ENCODE data around the gene PLEKHA1.

Gene PLEKHA1

DNA sequence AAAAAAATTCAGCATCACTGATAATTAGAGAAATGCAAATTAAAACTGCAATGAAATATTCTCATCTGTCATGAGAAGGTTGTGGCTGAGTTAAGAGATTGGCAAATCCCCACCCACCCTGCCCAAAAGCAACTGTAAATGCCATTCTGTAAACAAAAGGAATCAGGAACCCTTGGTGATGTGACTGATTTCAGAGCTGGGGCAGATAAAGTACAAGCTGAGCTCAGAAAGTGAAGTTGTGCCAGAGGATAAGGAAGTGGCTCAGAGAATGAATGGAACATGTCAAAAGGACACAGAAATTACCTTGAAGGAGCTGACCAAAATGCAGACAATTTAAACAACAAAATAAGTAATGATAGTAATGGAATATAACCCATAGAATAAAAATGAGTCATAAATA is 47.2 kb downstream of the PLEKHA1 start:
- Mint-ChIP-seq H3K4me1 (peaks cover 7% of the 10 kb centered on the region), H3K27me3 (ENCODE audit: low read depth, poor library complexity) (peaks cover 3% of the 10 kb centered on the region), H3K9me3 (no peaks in the 10 kb centered on the region), H3K27ac (no peak overlapping the region), H3K4me3 (no peak overlapping the region), H3K36me3 (ENCODE audit: low read depth) (peaks cover 22% of the 10 kb centered on the region)
- TF ChIP-seq, protein P1, sequence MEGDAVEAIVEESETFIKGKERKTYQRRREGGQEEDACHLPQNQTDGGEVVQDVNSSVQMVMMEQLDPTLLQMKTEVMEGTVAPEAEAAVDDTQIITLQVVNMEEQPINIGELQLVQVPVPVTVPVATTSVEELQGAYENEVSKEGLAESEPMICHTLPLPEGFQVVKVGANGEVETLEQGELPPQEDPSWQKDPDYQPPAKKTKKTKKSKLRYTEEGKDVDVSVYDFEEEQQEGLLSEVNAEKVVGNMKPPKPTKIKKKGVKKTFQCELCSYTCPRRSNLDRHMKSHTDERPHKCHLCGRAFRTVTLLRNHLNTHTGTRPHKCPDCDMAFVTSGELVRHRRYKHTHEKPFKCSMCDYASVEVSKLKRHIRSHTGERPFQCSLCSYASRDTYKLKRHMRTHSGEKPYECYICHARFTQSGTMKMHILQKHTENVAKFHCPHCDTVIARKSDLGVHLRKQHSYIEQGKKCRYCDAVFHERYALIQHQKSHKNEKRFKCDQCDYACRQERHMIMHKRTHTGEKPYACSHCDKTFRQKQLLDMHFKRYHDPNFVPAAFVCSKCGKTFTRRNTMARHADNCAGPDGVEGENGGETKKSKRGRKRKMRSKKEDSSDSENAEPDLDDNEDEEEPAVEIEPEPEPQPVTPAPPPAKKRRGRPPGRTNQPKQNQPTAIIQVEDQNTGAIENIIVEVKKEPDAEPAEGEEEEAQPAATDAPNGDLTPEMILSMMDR (IDR thresholded peaks at IDR 0.05), result no peak
- no peak for DNase-seq

- H3K36me3 Mint-ChIP-seq (ENCODE audit: low read depth), result peaks cover 17% of the 10 kb centered on the region
- no peak overlapping the region for H3K27ac Mint-ChIP-seq
- H3K4me3 Mint-ChIP-seq, result no peak overlapping the region
- peaks cover 14% of the 10 kb centered on the region for H3K4me1 Mint-ChIP-seq
- no peak for DNase-seq
- TF ChIP-seq, protein P1 (IDR thresholded peaks at IDR 0.05), result no peak
- no peaks in the 10 kb centered on the region for H3K9me3 Mint-ChIP-seq
- peaks cover 3% of the 10 kb centered on the region for H3K27me3 Mint-ChIP-seq (ENCODE audit: low read depth, poor library complexity)
Measured at GRCh38 chr10:122422266-122422989, 47.9 kb downstream of the PLEKHA1 start.

DNA sequence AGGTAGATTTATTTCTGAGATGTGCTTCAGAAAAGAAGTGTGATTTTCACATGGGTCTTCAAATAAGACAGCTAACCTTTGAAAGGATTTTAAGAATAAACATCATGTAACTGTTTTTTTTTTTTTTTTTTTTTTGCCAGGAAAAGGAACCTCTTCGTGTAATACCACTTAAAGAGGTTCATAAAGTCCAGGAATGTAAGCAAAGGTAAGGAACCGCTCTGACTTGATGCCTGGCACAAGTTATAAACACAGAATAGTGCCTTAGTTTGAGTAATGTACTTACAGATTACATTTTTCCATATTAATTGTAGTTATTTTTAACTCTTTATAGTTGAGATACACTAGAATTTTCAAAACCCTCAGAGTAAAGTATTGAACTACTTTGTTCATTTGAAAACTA is 49.6 kb downstream of the PLEKHA1 start:
- Mint-ChIP-seq H3K27me3 (ENCODE audit: low read depth, poor library complexity) (peaks cover 3% of the 10 kb centered on the region), H3K27ac (no peak overlapping the region), H3K4me1 (peaks cover 24% of the 10 kb centered on the region), H3K4me3 (no peak overlapping the region), H3K36me3 (ENCODE audit: low read depth) (peaks cover 13% of the 10 kb centered on the region), H3K9me3 (no peaks in the 10 kb centered on the region)
- DNase-seq, result no peak
- TF ChIP-seq, protein P1 (IDR thresholded peaks at IDR 0.05), result no peak

- Mint-ChIP-seq H3K27ac (peak overlapping the region; percentile 36), H3K9me3 (no peaks in the 10 kb centered on the region), H3K4me3 (peak overlapping the region; percentile 12), H3K27me3 (ENCODE audit: low read depth, poor library complexity) (peaks cover 4% of the 10 kb centered on the region), H3K36me3 (ENCODE audit: low read depth) (peaks cover 9% of the 10 kb centered on the region), H3K4me1 (peaks cover 32% of the 10 kb centered on the region)
- DNase-seq, result peak; percentile 15
- TF ChIP-seq, protein P1 (IDR thresholded peaks at IDR 0.05), result no peak
Measured at GRCh38 chr10:122426829-122427228, 52.3 kb downstream of the PLEKHA1 start.

DNA sequence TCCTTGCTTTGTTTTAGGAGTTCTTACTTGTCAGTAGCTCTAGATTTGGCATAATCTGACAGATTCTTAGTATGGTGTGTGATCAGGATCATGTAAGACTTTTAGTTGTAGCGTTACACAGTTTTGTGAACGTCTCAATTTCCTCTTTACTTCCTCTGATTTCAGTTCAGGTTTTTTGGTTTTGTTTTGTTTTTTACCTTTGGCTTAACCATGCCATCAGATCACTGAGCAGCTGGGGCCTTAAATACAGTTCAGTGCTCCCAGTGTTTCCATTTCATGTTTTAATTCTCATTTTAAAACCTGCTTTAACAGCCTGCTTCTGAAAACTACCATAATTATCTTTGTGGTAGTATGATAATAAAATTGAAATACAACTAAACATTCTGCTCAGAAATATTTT is 52.8 kb downstream of the PLEKHA1 start:
- H3K27ac Mint-ChIP-seq, result no peak overlapping the region
- H3K36me3 Mint-ChIP-seq (ENCODE audit: low read depth), result peaks cover 8% of the 10 kb centered on the region
- TF ChIP-seq, protein P1 (IDR thresholded peaks at IDR 0.05), result no peak
- peaks cover 3% of the 10 kb centered on the region for H3K27me3 Mint-ChIP-seq (ENCODE audit: low read depth, poor library complexity)
- no peak for DNase-seq
- no peaks in the 10 kb centered on the region for H3K9me3 Mint-ChIP-seq
- H3K4me3 Mint-ChIP-seq, result peak overlapping the region; percentile 12
- H3K4me1 Mint-ChIP-seq, result peaks cover 32% of the 10 kb centered on the region
